A549 (cell line): ENCODE measurements around the gene CLCN7.

Experiments
- BHLHE40 ChIP-seq: IDR thresholded peaks from 2 replicates; pipeline ENCODE4 v1.6.1; 2012; ENCODE audit warnings: low read depth, low read length, inconsistent platforms
- CTCF ChIP-seq: fragments of >200 bp; sonication (Bioruptor Twin); formaldehyde crosslinking; IDR thresholded peaks from 3 replicates; pipeline ENCODE4 v1.5.1; 2016
- HDAC2 ChIP-seq: fragments of 200-600 bp; sonication (generic); IDR thresholded peaks from 2 replicates; pipeline ENCODE4 v1.6.1; 2016
- POLR2A ChIP-seq: IDR thresholded peaks from 2 replicates; pipeline ENCODE4 v1.6.1; 2012; ENCODE audit warnings: mild to moderate bottlenecking, low read length
- USF2 ChIP-seq: fragments of 450-650 bp; IDR thresholded peaks from 2 replicates; pipeline ENCODE4 v1.6.1; 2014; ENCODE audit warnings: antibody characterized with exemption

- no peak for TF ChIP-seq HDAC2
- no peak for TF ChIP-seq CTCF
- no peak for TF ChIP-seq USF2
- TF ChIP-seq POLR2A: no peak
- no peak for TF ChIP-seq BHLHE40
These were observed 41.6 kb downstream of the CLCN7 start for GRCh38 chr16:1433263-1433560.
